Natural killer cell treated with Interleukin-12 subunit alpha and Interleukin-12 subunit beta and Interleukin-15 and Interleukin-18, amount 100 ng/mL, for 72 hours (primary cell): ENCODE results near the gene VAMP1. TPM values are rescaled to one million over a fixed set of nuclear protein-coding genes. Genes with fewer than 3 reads are reported as not detected.
A peak's percentile ranks its signal among the peaks of the same experiment; 100 is the strongest.
"Not testable (repeated sequence)": the region's sequence is repeated elsewhere in the genome, so short reads cannot be mapped to it uniquely, and the experiment has no call there.

ENCODE experiments used
- ATAC-seq, 2 donors: fragments of 150-1000 bp; cut with Tn5 transposase in 1 of 2; sonication (Bioruptor Pico), chemical (Tn5 transposase) in 1 of 2; 2 replicates each; pipeline ENCODE4 v1.10.0; 2021
- DNase-seq: peaks from one replicate; pipeline ENCODE4 v3.0.0; 2022; ENCODE audit warnings: low spot score
- H3K27ac Mint-ChIP-seq, 2 donors: 1 replicate in 1 of 2; 2 replicates in 1 of 2; pipeline ENCODE4 v1.8.0; 2022; ENCODE audit warnings: mixed read lengths in 2 of 2, mild to moderate bottlenecking in 1 of 2, moderate library complexity in 1 of 2
- H3K27me3 Mint-ChIP-seq, 2 donors: 1 replicate in 1 of 2; 2 replicates in 1 of 2; pipeline ENCODE4 v1.8.0; 2022; ENCODE audit warnings: mixed read lengths in 2 of 2
- H3K36me3 Mint-ChIP-seq: one replicate; pipeline ENCODE4 v1.8.0; 2022; ENCODE audit warnings: mixed read lengths
- H3K4me1 Mint-ChIP-seq, 2 donors: 1 replicate in 1 of 2; 2 replicates in 1 of 2; pipeline ENCODE4 v1.8.0; 2022; ENCODE audit warnings: low read depth in 2 of 2, mixed read lengths in 2 of 2, mild to moderate bottlenecking in 1 of 2
- H3K4me3 Mint-ChIP-seq: one replicate; pipeline ENCODE4 v1.8.0; 2022; ENCODE audit warnings: mixed read lengths
- H3K9me3 Mint-ChIP-seq: 2 replicates; pipeline ENCODE4 v1.8.0; 2022; ENCODE audit warnings: mixed read lengths
- total RNA-seq, 2 donors: library from RNA; stranded (reverse); gene quantifications; one replicate each; pipeline ENCODE4 v1.2.3, GENCODE V29; 2022

The VAMP1 gene
- total RNA-seq, 2 donors from 2014 or later, result 24.1 to 36.8 TPM

DNA sequence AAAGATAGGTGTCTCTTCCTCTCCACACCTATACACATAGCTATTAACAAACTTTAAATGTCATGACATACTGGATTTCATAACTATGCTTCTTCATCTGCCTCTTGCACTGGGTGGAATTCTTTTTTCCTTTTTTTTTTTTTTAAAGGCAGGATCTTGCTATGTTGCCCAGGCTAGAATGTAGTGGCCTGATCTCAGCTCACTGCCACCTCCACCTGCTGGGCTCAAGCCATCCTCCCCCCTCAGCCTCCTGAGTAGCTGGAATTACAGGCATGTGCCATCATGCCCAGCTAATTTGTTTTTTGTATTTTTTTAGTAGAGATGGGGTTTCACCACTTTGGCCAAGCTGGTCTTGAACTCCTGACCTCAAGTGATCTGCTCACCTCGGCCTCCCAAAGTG, 17.8 kb upstream of the VAMP1 start:
- peaks cover 9% of the 10 kb centered on the region for H3K36me3 Mint-ChIP-seq
- DNase-seq, result no peak
- ATAC-seq, result no peak
- peaks cover 0 to 3% of the 10 kb centered on the region in 2 donors for H3K27me3 Mint-ChIP-seq
- H3K9me3 Mint-ChIP-seq, result no peaks in the 10 kb centered on the region
- no peak overlapping the region for H3K27ac Mint-ChIP-seq
- H3K4me1 Mint-ChIP-seq, result peaks cover 10 to 11% of the 10 kb centered on the region in 2 donors
- no peak overlapping the region for H3K4me3 Mint-ChIP-seq

DNA sequence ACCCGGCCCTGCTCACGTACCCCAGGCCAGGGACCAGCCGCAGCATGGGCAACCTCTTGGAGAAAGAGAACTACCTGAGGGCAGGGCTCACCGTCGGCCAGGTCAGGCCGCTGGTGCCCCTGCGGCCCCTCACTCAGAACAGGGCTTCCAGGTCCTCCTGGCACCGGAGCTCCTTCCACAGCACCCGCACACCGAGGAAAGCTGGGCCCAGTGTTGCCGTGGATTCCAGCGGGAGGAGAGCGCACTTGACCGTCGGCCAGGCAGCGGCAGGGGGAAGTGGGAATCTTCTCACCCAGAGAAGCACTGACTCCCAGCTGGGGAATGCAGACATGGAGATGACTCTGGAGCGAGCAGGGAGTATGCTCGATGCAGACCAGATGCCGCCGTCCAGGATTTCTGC, 7.9 kb upstream of the VAMP1 start:
- Mint-ChIP-seq H3K27me3 (peaks cover 0 to 6% of the 10 kb centered on the region in 2 donors), H3K9me3 (no peaks in the 10 kb centered on the region)
- ATAC-seq, result peak in 1 of 2 donors; percentile 43

DNA sequence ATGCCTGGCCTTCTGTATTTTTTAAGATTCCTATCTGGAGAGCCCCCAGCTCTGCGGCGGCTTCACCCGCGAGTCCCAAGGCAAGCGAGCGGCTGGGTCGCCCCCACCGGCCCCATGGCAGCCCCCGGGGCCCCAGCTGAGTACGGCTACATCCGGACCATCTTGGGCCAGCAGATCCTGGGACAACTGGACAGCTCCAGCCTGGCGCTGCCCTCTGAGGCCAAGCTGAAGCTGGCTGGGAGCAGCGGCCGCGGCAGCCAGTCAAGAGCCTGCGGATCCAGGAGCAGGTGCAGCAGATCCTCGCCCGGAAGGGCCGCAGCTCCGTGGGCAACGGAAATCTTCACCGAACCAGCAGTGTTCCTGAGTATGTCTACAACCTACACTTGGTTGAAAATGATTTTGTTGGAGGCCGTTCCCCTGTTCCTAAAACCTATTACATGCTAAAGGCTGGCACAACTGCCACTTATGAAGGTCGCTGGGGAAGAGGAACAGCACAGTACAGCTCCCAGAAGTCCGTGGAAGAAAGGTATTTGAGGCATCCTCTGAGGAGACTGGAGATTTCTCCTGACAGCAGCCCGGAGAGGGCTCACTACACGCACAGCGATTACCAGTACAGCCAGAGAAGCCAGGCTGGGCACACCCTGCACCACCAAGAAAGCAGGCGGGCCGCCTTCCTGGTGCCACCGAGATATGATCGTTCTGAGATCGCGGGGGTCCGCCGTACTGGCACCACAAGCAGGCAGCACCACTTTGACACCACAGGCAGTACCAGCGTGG, 7.3 kb upstream of the VAMP1 start:
- not testable (repeated sequence) for H3K36me3 Mint-ChIP-seq, ATAC-seq, H3K27ac Mint-ChIP-seq, H3K4me3 Mint-ChIP-seq, H3K27me3 Mint-ChIP-seq, DNase-seq, H3K4me1 Mint-ChIP-seq, H3K9me3 Mint-ChIP-seq

More for the DNA sequence above, 7.9 kb upstream of the VAMP1 start:
- DNase-seq, result no peak
- Mint-ChIP-seq H3K27ac (no peak overlapping the region), H3K4me3 (no peak overlapping the region), H3K4me1 (no peaks in the 10 kb centered on the region), H3K36me3 (no peaks in the 10 kb centered on the region)

DNA sequence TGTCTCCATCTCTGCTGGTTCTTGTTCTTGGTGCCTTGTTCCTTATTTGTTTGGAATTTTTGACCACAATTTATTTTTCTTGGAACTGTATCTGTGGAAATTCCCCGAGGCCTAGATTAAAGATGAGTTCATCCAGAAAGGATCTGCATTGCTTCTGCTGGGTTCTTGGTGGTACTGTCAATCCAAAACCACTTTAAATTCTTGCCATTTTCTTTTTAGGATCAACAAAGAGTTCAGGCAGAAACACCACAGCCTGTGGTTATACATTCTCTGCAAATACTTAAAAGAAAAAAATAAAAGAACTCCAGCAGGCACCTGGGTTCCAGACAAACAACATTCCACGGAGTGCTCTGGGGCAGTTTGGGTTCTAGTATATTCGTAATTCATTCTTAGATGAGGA, 6.0 kb upstream of the VAMP1 start:
- peaks cover 0 to 6% of the 10 kb centered on the region in 2 donors for H3K27me3 Mint-ChIP-seq
- H3K27ac Mint-ChIP-seq, result peak overlapping the region in 1 of 2 donors; percentile 7
- no peak overlapping the region for H3K4me3 Mint-ChIP-seq
- no peaks in the 10 kb centered on the region for H3K36me3 Mint-ChIP-seq
- H3K9me3 Mint-ChIP-seq, result no peaks in the 10 kb centered on the region
- ATAC-seq (no peak), DNase-seq (no peak)
- H3K4me1 Mint-ChIP-seq, result peaks cover 0 to 6% of the 10 kb centered on the region in 2 donors

DNA sequence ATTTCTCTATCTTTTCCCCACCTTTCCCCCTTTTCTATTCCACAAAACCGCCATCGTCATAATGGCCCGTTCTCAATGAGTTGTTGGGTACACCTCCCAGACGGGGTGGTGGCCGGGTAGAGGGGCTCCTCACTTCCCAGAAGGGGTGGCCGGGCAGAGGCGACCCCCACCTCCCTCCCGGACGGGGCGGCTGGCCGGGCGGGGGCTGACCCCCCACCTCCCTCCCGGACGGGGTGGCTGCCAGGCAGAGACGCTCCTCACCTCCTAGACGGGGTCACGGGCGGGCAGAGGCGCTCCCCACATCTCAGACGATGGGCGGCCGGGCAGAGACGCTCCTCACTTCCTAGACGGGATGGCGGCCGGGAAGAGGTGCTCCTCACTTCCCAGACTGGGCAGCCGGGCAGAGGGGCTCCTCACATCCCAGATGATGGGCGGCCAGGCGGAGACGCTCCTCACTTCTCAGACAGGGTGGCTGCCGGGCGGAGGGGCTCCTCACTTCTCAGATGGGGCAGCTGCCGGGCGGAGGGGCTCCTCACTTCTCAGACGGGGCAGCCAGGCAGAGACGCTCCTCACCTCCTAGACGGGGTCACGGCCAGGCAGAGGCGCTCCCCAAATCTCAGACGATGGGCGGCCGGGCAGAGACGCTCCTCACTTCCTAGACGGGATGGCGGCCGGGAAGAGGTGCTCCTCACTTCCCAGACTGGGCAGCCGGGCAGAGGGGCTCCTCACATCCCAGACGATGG, 4.9 kb upstream of the VAMP1 start:
- ATAC-seq, H3K27me3 Mint-ChIP-seq, H3K9me3 Mint-ChIP-seq, DNase-seq, H3K4me3 Mint-ChIP-seq, H3K27ac Mint-ChIP-seq, H3K36me3 Mint-ChIP-seq: not testable (repeated sequence)
- peaks cover 6 to 13% of the 10 kb centered on the region in 2 donors for H3K4me1 Mint-ChIP-seq

DNA sequence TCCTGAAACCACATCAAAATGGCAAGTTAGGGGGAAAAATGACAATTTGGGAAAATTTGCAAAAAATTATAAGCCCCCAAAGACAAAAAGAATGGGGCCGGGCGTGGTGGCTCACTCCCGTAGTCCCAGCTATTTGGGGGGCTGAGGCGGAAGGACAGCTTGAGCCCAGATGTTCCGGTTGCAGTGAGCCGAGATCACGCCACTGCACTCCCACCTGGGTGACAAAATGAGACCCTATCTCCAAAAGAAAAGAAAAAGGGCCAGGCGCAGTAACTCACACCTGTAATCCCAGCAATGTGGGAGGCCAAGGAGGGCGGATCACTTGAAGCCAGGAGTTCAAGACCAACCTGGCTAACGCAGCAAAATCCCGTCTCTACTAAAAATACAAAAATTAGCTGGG, 2.0 kb upstream of the VAMP1 start:
- no peaks in the 10 kb centered on the region for H3K9me3 Mint-ChIP-seq
- peaks cover 0 to 6% of the 10 kb centered on the region in 2 donors for H3K27me3 Mint-ChIP-seq
- no peak for ATAC-seq
- no peaks in the 10 kb centered on the region for H3K36me3 Mint-ChIP-seq
- H3K27ac Mint-ChIP-seq, result no peak overlapping the region
- DNase-seq, result no peak
- peaks cover 29 to 33% of the 10 kb centered on the region in 2 donors for H3K4me1 Mint-ChIP-seq
- peak overlapping the region; percentile 85 for H3K4me3 Mint-ChIP-seq

DNA sequence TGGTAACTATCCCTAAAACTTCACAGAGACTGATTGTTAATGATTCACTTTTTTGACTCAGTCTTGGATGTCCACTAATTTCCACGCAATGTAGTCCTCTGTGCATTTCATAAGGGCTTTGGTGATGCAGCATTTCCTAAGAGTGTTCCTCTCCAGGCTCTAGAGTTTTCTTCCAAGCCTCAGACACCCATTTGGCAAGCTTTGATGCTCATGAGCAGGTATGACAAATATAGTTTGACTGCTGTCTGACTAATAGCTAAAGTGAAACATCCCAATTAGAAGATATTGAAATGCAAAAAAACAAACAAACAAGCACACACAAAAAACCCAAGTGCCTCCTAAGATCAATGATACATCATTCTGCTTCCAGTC, 1.5 kb upstream of the VAMP1 start:
- Mint-ChIP-seq H3K4me3 (peak overlapping the region; percentile 85), H3K36me3 (no peaks in the 10 kb centered on the region), H3K9me3 (no peaks in the 10 kb centered on the region), H3K27ac (peak overlapping the region; percentile 82 to 87), H3K4me1 (peaks cover 33 to 38% of the 10 kb centered on the region in 2 donors), H3K27me3 (peaks cover 0 to 6% of the 10 kb centered on the region in 2 donors)
- DNase-seq (no peak), ATAC-seq (no peak)

DNA sequence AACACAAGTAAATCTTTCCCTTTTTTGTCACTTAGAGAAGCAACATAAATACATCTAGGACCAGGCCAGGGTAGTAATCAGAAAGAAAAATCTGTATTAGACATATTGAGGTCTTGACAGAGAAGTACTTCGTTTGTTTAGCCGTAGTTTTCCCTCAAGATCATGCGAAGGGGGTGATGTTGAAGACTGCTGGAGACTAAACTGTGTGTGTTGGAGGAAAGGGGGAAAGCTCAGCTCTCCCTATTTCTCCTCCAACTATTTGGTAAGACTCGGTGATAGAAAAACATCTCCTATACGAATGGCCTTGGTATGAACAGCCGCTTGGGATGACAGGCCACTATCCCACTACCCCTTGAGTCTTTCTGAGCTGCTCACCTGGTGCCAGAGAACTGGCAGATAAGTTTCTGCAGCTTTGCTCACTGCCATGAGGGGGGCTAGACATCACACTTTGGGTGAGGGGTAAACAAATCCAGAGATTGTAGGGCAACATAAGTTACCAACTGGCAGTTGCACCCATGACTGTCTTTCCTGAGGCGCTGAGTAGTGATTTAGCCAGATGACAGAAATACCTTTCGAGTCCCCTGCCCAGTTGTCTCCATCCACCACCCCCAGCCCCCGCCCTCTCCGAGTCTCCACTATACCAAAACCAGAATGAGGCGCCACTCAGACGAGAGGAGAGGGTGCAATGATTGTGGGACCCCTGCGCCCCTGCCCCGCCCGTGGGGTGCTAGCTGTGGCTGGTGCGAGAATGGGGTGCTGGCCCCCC, 685 bp downstream of the VAMP1 start:
- no peaks in the 10 kb centered on the region for H3K27me3 Mint-ChIP-seq
- no peaks in the 10 kb centered on the region for H3K9me3 Mint-ChIP-seq
- DNase-seq, result no peak
- ATAC-seq, result no peak
- H3K36me3 Mint-ChIP-seq, result peaks cover 6% of the 10 kb centered on the region
- H3K4me3 Mint-ChIP-seq, result peak overlapping the region; percentile 85
- H3K27ac Mint-ChIP-seq, result peak overlapping the region; percentile 82 to 87
- H3K4me1 Mint-ChIP-seq, result peaks cover 49 to 56% of the 10 kb centered on the region in 2 donors

DNA sequence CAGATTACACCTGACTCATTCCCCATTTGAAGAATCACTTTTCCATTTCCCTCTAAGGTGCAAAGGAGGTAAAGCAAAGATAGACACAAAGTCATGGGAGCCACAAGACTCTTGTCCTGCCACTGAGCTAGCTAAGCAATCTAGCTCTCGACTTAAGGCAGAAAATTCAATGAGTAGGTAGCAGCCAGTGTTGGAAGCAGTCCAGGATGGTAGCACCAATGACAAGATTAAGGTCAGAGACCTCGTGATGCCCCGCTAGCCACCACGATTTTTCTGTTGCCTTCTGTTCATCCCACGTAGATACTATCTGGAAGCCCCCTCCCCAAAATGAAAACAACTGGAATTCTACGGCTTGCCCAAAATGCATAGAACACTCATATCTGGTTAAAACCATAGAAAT, 1.4 kb downstream of the VAMP1 start:
- Mint-ChIP-seq H3K27me3 (no peaks in the 10 kb centered on the region), H3K9me3 (no peaks in the 10 kb centered on the region), H3K27ac (peak overlapping the region; percentile 82 to 87), H3K4me3 (peak overlapping the region; percentile 85), H3K36me3 (peaks cover 11% of the 10 kb centered on the region), H3K4me1 (peaks cover 56 to 63% of the 10 kb centered on the region in 2 donors)
- ATAC-seq, result no peak
- DNase-seq, result no peak

DNA sequence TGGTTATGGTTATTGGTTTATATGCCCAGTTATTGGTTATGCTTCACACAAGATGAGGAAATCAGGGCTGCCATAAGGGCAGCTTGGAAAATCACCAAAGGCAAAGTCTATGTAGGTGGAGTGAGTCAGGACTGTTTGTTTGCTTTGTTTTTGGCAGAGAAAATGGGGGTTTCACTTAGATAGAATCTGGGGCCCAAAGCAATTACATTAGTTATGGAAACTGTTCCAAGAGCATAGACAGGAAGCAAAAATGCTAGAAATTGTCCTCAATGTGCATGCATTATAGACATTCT, 2.2 kb downstream of the VAMP1 start:
- H3K27ac Mint-ChIP-seq, result peak overlapping the region; percentile 82 to 87

DNA sequence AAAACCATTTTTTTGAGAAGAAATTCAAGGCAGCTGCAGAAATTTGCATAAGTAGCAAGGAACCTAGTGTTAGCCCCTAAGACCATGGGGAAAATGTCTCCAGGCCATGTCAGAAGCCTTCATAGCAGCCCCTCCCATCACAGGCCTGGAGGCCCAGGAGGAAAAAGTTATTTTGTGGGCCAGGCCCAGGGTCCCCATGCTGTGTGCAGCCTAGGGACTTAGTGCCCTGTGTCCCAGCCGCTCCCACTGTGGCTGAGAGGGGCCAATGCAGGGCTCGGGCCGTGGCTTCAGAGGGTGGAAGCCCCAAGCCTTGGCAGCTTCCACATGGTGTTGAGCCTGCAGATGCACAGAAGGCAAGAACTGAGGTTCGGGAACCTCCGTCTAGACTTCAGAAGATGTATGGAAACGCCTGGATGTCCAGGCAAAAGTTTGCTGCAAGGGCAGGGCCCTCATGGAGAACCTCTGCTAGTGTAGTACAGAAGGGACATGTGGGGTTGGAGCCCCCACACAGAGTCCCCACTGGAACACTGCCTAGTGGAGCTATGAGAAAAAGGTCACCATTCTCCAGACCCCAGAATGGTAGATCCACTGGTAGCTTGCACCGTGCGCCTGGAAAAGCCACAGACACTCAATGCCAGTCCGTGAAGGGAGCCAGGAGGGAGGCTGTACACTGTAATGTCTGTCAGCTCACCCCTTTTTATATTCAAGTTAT, 2.8 kb downstream of the VAMP1 start:
- peaks cover 69 to 76% of the 10 kb centered on the region in 2 donors for H3K4me1 Mint-ChIP-seq
- peak overlapping the region; percentile 82 to 87 for H3K27ac Mint-ChIP-seq
- not testable (repeated sequence) for H3K27me3 Mint-ChIP-seq, DNase-seq, H3K9me3 Mint-ChIP-seq, ATAC-seq
- peaks cover 16% of the 10 kb centered on the region for H3K36me3 Mint-ChIP-seq
- peak overlapping the region; percentile 85 for H3K4me3 Mint-ChIP-seq

More for the DNA sequence above, 2.2 kb downstream of the VAMP1 start:
- Mint-ChIP-seq H3K36me3 (peaks cover 16% of the 10 kb centered on the region), H3K27me3 (no peaks in the 10 kb centered on the region), H3K9me3 (no peaks in the 10 kb centered on the region), H3K4me3 (peak overlapping the region; percentile 85), H3K4me1 (peaks cover 64 to 71% of the 10 kb centered on the region in 2 donors)
- no peak for ATAC-seq
- no peak for DNase-seq

DNA sequence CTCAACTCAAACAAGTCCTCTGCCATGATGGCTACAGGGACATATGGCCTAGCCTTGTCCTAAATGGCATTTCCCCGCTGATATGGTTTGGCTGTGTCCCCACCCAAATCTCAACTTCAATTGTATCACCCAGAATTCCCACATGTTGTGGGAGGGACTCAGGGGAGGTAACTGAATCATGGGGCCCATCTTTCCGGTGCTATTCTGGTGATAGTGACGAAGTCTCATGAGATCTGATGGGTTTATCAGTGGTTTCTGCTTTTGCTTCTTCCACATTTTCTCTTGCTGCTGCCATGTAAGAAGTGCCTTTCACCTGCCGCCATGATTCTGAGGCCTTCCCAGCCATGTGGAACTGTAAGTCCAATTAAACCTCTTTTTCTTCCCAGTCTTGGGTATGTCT, 3.7 kb downstream of the VAMP1 start:
- DNase-seq, H3K9me3 Mint-ChIP-seq, ATAC-seq, H3K27me3 Mint-ChIP-seq: not testable (repeated sequence)
- Mint-ChIP-seq H3K36me3 (peaks cover 24% of the 10 kb centered on the region), H3K4me3 (peak overlapping the region; percentile 0), H3K4me1 (peaks cover 79 to 80% of the 10 kb centered on the region in 2 donors), H3K27ac (peak overlapping the region in 1 of 2 donors; percentile 9)

DNA sequence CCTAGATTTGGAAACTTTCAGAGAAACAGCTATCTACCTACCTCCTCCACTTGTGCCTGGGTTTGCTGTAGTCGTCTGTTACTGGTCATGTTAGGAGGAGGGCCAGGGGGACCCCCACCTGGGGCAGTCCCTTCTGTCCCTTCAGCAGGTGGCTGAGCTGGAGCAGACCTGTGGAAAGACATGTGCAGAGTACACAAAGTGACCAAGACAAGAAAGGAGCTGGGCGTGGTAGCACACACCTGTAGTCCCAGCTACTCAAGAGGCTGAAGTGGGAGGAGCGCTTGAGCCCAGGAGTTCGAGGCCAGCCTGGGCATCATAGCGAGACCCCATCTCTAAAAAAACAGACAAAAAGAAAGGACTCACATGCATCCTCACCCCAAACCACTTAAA, 4.3 kb downstream of the VAMP1 start:
- Mint-ChIP-seq H3K27ac (peak overlapping the region; percentile 97), H3K4me1 (peaks cover 81 to 83% of the 10 kb centered on the region in 2 donors), H3K4me3 (no peak overlapping the region), H3K36me3 (peaks cover 27% of the 10 kb centered on the region), H3K9me3 (no peaks in the 10 kb centered on the region), H3K27me3 (no peaks in the 10 kb centered on the region)
- ATAC-seq (no peak), DNase-seq (no peak)
